ENCODE data around the gene MYO1B. TPM values are rescaled to one million over a fixed set of nuclear protein-coding genes. Genes with fewer than 3 reads are reported as not detected.

MYO1B gene
- polyA plus RNA-seq, 1 donor from 2014 or later: 72.2 TPM

DNA sequence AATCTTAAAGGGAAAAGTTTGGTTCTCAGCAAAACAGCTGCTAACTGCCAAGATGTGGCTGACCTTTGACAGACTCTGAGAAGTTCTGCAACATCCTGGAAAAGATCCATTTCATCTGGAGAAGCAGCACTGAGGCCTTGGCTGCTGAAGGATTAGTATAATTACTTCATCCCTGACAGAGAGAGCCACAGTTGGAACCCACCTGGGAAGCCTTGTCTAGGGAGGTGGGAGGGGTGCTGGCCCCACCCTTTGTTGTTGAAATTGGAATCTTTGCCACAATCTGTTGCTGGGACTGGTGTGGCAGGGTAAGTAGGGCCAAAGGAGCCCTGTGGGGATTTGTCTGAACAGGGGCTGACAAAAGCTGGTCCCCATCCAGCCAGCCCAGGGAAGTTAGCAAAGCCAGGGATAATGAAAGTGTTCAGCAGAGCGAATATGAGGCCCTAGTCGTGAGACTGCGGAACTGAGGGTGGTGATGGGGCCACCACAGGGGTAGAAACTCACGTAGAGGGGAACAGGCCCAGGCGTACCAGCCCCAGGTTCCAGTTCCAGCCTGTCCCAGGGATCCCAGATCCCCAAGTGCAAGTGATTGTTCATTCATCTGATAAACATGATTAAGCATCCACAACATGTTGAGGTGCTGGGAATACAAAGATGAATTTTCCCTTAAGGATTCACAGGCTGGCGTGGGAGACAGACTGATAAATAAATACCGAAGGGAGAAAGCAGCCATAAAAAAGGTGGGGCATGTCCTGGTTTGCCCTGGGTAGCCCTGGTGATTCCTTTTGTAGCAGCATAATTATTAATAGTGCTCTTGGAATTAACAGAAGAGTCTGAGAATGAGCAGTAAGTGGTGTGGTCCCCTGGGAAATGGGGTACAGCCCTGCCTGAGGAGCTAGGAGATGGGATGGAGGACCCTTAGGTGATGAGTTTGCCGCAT is 60.0 kb downstream of the MYO1B start:
- Histone ChIP-seq H3K4me2 (ENCODE audit: low read length) (no peak overlapping the region), H3K9me3 (ENCODE audit: low read length) (no peaks in the 10 kb centered on the region), H3K4me3 (ENCODE audit: low read length) (no peak overlapping the region), H3K9me2 (ENCODE audit: insufficient read depth, low read length) (no peaks in the 10 kb centered on the region), H3K36me3 (ENCODE audit: insufficient read depth, low read length) (no peaks in the 10 kb centered on the region), H3K27ac (ENCODE audit: low read length) (no peak overlapping the region), H3K79me2 (replicated peaks; ENCODE audit: insufficient read depth, low read length) (no peaks in the 10 kb centered on the region), H3F3A (ENCODE audit: insufficient read depth, low read length, poor library complexity, severe bottlenecking) (no peaks in the 10 kb centered on the region), H3K27me3 (ENCODE audit: insufficient read depth, low read depth, low read length) (no peaks in the 10 kb centered on the region), H2AFZ (ENCODE audit: low read depth, low read length) (no peak overlapping the region), H4K20me1 (ENCODE audit: insufficient read depth) (no peaks in the 10 kb centered on the region), H3K9ac (ENCODE audit: low read length) (no peak overlapping the region)
- no peak for TF ChIP-seq POLR2AphosphoS5 (IDR thresholded peaks at IDR 0.05)
- no peak for TF ChIP-seq EP300 (conservative IDR thresholded peaks at IDR 0.05; ENCODE audit: poor library complexity, severe bottlenecking)
- TF ChIP-seq SMC3 (conservative IDR thresholded peaks at IDR 0.05; ENCODE audit: poor library complexity): no peak
- no peak for TF ChIP-seq EZH2 (IDR thresholded peaks at IDR 0.05; ENCODE audit: borderline replicate concordance, insufficient read depth, low read length, poor library complexity, severe bottlenecking)

DNA sequence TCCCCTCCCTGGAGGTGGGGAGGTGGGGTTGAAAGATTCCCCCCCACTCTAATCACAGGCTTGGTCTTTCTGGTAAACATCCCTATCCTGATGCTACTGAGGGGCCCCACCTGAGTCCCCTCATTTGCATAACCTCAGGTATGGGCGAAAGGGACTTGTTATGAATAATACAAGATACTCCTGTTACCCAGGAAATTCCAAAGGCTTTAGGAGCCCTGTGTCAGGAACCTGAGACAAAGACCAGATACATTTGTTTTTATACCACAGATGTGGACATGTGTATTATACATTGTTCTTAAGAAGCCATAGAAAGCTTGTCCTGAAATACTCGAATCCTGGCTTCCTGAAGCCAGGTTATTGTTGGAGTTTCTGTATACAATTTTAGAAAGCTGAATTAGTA is 62.8 kb downstream of the MYO1B start:
- Histone ChIP-seq H3K4me2 (ENCODE audit: low read length) (no peak overlapping the region), H3K4me3 (ENCODE audit: low read length) (no peak overlapping the region), H3K9me3 (ENCODE audit: low read length) (no peaks in the 10 kb centered on the region), H3K9ac (ENCODE audit: low read length) (no peak overlapping the region), H3F3A (ENCODE audit: insufficient read depth, low read length, poor library complexity, severe bottlenecking) (no peaks in the 10 kb centered on the region), H4K20me1 (ENCODE audit: insufficient read depth) (no peaks in the 10 kb centered on the region), H3K27ac (ENCODE audit: low read length) (no peak overlapping the region), H3K79me2 (replicated peaks; ENCODE audit: insufficient read depth, low read length) (peaks cover 14% of the 10 kb centered on the region), H2AFZ (ENCODE audit: low read depth, low read length) (no peak overlapping the region), H3K36me3 (ENCODE audit: insufficient read depth, low read length) (no peaks in the 10 kb centered on the region), H3K9me2 (ENCODE audit: insufficient read depth, low read length) (no peaks in the 10 kb centered on the region), H3K27me3 (ENCODE audit: insufficient read depth, low read depth, low read length) (no peaks in the 10 kb centered on the region)
- TF ChIP-seq EP300 (conservative IDR thresholded peaks at IDR 0.05; ENCODE audit: poor library complexity, severe bottlenecking) (no peak), EZH2 (IDR thresholded peaks at IDR 0.05; ENCODE audit: borderline replicate concordance, insufficient read depth, low read length, poor library complexity, severe bottlenecking) (no peak), MXI1 (conservative IDR thresholded peaks at IDR 0.05; ENCODE audit: poor library complexity, severe bottlenecking) (no peak), SMC3 (conservative IDR thresholded peaks at IDR 0.05; ENCODE audit: poor library complexity) (no peak), RAD21 (conservative IDR thresholded peaks at IDR 0.05) (no peak), POLR2AphosphoS5 (IDR thresholded peaks at IDR 0.05) (no peak), TAF1 (IDR thresholded peaks at IDR 0.05; ENCODE audit: low read depth) (no peak)
- TF ChIP-seq, protein P1, sequence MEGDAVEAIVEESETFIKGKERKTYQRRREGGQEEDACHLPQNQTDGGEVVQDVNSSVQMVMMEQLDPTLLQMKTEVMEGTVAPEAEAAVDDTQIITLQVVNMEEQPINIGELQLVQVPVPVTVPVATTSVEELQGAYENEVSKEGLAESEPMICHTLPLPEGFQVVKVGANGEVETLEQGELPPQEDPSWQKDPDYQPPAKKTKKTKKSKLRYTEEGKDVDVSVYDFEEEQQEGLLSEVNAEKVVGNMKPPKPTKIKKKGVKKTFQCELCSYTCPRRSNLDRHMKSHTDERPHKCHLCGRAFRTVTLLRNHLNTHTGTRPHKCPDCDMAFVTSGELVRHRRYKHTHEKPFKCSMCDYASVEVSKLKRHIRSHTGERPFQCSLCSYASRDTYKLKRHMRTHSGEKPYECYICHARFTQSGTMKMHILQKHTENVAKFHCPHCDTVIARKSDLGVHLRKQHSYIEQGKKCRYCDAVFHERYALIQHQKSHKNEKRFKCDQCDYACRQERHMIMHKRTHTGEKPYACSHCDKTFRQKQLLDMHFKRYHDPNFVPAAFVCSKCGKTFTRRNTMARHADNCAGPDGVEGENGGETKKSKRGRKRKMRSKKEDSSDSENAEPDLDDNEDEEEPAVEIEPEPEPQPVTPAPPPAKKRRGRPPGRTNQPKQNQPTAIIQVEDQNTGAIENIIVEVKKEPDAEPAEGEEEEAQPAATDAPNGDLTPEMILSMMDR (IDR thresholded peaks at IDR 0.05; ENCODE audit: poor library complexity, severe bottlenecking): no peak
- TF ChIP-seq, protein P2, sequence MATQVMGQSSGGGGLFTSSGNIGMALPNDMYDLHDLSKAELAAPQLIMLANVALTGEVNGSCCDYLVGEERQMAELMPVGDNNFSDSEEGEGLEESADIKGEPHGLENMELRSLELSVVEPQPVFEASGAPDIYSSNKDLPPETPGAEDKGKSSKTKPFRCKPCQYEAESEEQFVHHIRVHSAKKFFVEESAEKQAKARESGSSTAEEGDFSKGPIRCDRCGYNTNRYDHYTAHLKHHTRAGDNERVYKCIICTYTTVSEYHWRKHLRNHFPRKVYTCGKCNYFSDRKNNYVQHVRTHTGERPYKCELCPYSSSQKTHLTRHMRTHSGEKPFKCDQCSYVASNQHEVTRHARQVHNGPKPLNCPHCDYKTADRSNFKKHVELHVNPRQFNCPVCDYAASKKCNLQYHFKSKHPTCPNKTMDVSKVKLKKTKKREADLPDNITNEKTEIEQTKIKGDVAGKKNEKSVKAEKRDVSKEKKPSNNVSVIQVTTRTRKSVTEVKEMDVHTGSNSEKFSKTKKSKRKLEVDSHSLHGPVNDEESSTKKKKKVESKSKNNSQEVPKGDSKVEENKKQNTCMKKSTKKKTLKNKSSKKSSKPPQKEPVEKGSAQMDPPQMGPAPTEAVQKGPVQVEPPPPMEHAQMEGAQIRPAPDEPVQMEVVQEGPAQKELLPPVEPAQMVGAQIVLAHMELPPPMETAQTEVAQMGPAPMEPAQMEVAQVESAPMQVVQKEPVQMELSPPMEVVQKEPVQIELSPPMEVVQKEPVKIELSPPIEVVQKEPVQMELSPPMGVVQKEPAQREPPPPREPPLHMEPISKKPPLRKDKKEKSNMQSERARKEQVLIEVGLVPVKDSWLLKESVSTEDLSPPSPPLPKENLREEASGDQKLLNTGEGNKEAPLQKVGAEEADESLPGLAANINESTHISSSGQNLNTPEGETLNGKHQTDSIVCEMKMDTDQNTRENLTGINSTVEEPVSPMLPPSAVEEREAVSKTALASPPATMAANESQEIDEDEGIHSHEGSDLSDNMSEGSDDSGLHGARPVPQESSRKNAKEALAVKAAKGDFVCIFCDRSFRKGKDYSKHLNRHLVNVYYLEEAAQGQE (IDR thresholded peaks at IDR 0.05; ENCODE audit: borderline replicate concordance): no peak
